Fibroblast of the conjunctiva (primary cell): ENCODE data around the gene SEPTIN14.
"Not testable (repeated sequence)": the region's sequence is repeated elsewhere in the genome, so short reads cannot be mapped to it uniquely, and the experiment has no call there.

Experiments
- DNase-seq: peaks from one replicate; pipeline ENCODE4 v3.0.0-alpha.2; 2010; ENCODE audit warnings: low read depth

Gene SEPTIN14

DNA sequence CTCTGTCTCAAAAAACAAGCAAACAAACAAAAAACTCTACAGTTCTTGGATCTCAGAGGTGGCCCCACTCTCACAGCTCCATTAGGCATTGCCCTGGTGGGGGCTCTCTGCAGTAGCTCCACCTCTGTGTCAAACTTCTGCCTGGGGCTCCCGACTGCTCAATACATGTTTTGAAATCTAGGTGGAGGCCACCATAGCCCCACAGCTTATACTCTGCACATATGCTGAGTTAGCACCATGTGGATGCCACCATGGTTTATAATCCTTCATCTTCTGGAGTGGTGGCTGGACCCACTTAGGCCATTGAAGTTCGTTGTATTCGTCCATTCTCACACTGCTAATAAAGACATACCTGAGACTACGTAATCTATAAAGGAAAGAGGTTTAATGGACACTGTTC is 78.4 kb downstream of the SEPTIN14 start:
- DNase-seq: no peak

DNA sequence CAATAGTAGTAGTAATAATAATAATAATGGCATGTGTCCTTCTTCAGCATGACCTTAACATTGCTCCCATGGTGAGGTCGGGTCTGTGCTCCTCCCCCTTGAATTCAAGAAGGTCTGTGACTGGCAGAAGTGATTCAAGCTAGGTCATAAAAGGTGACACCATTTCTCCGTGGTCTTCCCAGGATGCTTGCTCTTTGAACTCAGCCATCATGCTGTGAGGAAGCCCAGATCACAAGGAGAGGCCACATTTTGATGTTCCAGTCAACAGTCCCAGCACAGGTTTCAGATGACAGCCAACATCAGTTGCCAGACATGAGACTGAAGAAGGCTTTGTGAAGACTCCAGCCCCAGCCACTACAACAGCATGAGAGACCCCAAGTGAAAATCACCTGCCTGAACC is 83.9 kb downstream of the SEPTIN14 start:
- DNase-seq: no peak

DNA sequence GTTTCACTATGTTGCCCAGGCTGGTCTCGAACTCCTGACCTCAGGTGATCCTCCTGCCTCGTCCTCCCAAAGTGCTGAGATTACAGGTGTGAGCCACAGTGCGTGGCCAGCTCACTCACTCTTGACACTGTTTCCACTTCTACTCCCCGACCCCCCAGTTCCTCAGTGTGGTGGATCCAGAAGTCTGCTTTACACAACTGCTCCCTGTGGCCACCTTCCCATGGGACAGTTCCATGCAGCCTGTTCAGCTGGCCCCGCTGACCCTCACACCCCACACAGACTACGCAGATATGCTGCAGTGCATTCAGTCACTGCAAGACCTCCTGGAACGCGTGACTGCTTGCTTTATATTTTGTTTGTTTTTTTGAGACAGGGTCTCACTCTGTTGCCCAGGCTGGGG is 86.4 kb downstream of the SEPTIN14 start:
- no peak for DNase-seq

DNA sequence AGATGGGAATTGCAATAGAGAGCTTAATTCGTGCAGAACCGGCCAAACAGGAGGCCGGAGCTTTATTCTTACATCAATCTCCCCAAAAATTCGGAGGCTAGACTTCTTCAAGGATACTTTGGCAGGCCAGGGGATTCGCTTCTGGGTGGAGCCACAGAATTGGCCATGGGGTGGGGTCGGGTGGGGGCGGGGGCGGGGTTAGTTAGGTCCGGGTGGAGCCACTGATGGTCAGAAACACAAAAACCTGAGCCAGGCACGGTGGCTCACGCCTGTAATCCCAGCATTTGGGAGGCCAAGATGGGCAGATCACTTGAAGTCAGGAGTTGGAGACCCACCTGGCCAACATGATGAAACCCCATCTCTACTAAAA is 87.5 kb downstream of the SEPTIN14 start:
- no peak for DNase-seq

DNA sequence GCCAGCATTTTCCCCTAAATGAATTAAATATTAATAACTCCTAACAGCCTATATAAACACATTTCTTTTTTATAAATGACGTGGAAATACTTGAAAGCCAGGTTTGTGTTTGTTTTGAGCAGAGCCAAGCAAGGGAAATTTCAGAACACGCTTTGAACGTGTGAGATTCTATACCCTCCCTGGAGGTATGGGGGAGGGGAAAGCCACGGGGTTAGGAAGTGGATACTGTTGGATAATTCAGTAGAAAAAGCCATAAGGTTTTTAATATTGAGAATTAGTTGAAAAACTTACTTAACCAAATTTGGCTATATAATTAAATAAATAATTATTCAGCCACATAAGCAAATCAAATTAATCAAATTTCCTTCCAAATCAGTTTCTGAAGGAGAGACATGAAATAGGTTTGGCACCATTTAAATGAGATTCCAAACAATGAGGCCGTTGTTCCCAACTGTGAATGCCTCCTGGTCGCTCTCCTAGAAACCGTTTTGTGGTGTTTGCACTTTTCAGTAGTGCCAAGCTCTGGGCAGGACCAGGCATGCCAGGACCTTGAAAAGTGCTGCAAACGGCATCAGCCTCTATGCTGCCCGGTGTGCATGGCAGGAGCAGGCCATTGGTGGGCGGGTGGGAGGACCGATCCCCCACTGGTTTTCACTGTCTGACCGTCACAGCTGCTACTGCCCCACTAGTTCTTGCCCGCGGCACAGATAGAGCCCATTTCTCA is 88.1 kb downstream of the SEPTIN14 start:
- DNase-seq: no peak

DNA sequence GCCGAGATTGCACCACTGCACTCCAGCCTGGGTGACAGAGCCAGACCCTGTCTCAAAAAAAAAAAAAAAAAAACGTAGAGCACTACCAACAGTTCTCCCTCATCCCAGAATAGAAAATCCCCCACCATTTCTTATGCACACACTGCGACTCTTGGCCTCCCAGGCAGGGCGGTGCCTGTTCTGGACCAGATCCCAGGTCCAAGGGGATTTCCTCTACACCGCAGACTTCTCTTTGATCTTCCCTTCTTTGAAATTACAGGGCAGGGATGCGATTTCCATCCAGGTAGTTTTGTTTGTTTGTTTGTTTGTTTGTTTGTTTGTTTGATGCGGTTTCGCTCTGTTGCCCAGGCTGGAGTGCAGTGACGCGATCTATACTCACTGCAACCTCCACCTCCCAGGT is 91.8 kb downstream of the SEPTIN14 start:
- no peak for DNase-seq

DNA sequence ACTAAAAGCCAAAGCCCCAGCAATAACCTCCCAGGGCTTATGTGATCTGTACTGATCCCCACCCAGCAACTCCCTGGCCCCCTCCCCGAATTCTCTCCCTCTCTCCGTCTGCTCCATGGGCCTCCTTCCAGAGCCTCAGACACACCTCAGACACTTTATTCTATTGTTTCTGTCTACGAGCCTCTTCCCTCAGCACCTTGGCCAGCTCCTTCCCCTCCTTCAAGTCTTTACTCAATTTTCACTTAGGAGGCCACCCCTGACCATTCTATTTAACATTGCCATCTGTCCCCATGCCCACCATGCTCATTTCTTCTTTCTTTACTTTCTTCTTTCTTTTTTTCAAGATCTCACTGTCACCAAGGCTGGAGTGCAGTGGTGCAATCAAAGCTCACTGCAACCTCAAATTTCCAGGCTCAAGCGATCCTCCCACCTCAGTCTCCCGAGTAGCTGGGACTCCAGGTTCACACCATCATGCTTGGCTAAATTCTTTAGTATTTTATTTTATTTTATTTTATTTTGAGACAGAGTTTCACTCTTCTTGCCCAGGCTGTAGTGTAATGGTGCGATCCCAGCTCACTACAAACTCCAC is 109.2 kb downstream of the SEPTIN14 start:
- DNase-seq: not testable (repeated sequence)

DNA sequence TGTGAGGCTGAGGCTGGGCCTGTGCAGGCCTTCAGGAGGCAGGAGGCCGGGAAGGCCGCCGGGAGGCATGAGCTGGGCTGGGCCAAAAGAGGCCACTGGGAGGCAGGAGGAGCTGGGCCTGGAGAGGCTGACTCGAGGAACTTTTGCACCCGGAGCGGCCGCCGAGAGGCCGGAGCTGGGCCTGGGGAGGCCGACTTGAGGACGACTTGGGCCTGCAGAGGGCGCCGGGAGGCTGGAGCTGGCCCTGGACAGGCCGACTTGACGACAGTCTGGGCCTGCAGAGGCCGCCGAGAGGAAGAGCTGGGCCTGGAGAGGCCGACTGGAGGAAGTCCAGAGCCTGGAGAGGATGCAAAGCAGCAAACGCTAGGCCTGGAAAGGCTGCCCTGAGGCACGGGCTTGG is 117.8 kb downstream of the SEPTIN14 start:
- not testable (repeated sequence) for DNase-seq
